K562 (cell line): ENCODE results near the gene INSIG1.

Experiments
- CEBPG ChIP-seq, 3 experiments: fragments of 200-800 bp in 1 of 3; sonication (Bioruptor generic) in 1 of 3; sonication (generic) in 1 of 3; formaldehyde crosslinking in 1 of 3; IDR thresholded peaks in 2 of 3; conservative IDR thresholded peaks in 1 of 3; 2 replicates each; pipeline versions ENCODE4 v1.6.1 to v1.8.0; 2016 to 2022; ENCODE audit warnings: missing compliant biosample characterization in 2 of 3, missing genetic modification characterization in 2 of 3, mild to moderate bottlenecking in 1 of 3, missing genetic modification reagents in 1 of 3
- CHCHD3 ChIP-seq: fragments of 250-450 bp; sonication (Bioruptor Pico); IDR thresholded peaks from 2 replicates; pipeline ENCODE4 v2.1.2; 2022; ENCODE audit warnings: mild to moderate bottlenecking
- CHD4 ChIP-seq: fragments of 200-600 bp; sonication (generic); IDR thresholded peaks from 3 replicates; pipeline ENCODE4 v1.6.1; 2012; ENCODE audit warnings: low read depth, mild to moderate bottlenecking, mixed read lengths, low read length, inconsistent platforms; ENCODE audit not compliant: insufficient read depth, insufficient replicate concordance, poor library complexity, severe bottlenecking
- CTCF ChIP-seq, 3 experiments: IDR thresholded peaks in 2 of 3; conservative IDR thresholded peaks in 1 of 3; 2 replicates each; pipeline ENCODE4 v1.5.1; 2011 to 2012; ENCODE audit warnings: low read length in 3 of 3, mild to moderate bottlenecking in 3 of 3, control low read depth in 2 of 3, improper control_type of control experiment in 1 of 3, inconsistent platforms in 1 of 3, low read depth in 1 of 3, mixed read lengths in 1 of 3, moderate library complexity in 1 of 3; ENCODE audit not compliant: insufficient read depth in 2 of 3
- HDAC6 ChIP-seq: IDR thresholded peaks from 2 replicates; pipeline ENCODE4 v1.6.1; 2012; ENCODE audit warnings: low read depth, mild to moderate bottlenecking, control low read depth, inconsistent platforms, low read length, moderate library complexity
- HIVEP1 ChIP-seq: fragments of 250-450 bp; sonication (Bioruptor Pico); IDR thresholded peaks from 2 replicates; pipeline ENCODE4 v1.4.0; 2020; ENCODE audit warnings: mild to moderate bottlenecking
- POLR2A ChIP-seq: fragments of 450-650 bp; conservative IDR thresholded peaks from 2 replicates; pipeline ENCODE4 v1.6.1; 2016
- RFX1 ChIP-seq: fragments of 450-650 bp; IDR thresholded peaks from 2 replicates; pipeline ENCODE4 v1.6.1; 2016; ENCODE audit warnings: mild to moderate bottlenecking, moderate library complexity
- ZNF699 ChIP-seq: fragments of 250-450 bp; sonication (Bioruptor Pico); IDR thresholded peaks from 2 replicates; pipeline ENCODE4 v1.8.0; 2021; ENCODE audit warnings: mild to moderate bottlenecking, moderate library complexity; ENCODE audit not compliant: insufficient replicate concordance
- TF ChIP-seq, protein P1 (sequence below), 2 experiments: fragments of 450-650 bp in 1 of 2; IDR thresholded peaks; 2 replicates each; pipeline ENCODE4 v1.6.1; 2011 to 2017; ENCODE audit warnings: low read depth in 2 of 2, antibody characterized with exemption in 1 of 2, borderline replicate concordance in 1 of 2, low read length in 1 of 2, mild to moderate bottlenecking in 1 of 2, mixed read lengths in 1 of 2; ENCODE audit not compliant: control insufficient read depth in 1 of 2
- TF ChIP-seq, protein P2 (sequence below): fragments of 250-450 bp; sonication (Bioruptor Pico); IDR thresholded peaks from 2 replicates; pipeline ENCODE4 v1.5.0; 2020; ENCODE audit warnings: mild to moderate bottlenecking, borderline replicate concordance

- TF ChIP-seq HIVEP1 (CRISPR knock-in tag) (no peak), CTCF (IDR thresholded peaks at IDR 0.05 in 2 of 3, conservative IDR thresholded peaks at IDR 0.05 in 1 of 3; ENCODE audit: insufficient read depth in 2 of 3, low read depth in 1 of 3, low read length in 3 of 3) (no peak), ZNF699 (CRISPR knock-in tag) (no peak), HDAC6 (no peak), POLR2A (no peak), CEBPG (CRISPR knock-in tag; IDR thresholded peaks at IDR 0.05) (no peak), CEBPG (tag; conservative IDR thresholded peaks at IDR 0.05 in 1 of 2, IDR thresholded peaks at IDR 0.05 in 1 of 2) (no peak), RFX1 (no peak), CHD4 (no peak), CHCHD3 (CRISPR knock-in tag) (no peak)
- TF ChIP-seq, protein P1, sequence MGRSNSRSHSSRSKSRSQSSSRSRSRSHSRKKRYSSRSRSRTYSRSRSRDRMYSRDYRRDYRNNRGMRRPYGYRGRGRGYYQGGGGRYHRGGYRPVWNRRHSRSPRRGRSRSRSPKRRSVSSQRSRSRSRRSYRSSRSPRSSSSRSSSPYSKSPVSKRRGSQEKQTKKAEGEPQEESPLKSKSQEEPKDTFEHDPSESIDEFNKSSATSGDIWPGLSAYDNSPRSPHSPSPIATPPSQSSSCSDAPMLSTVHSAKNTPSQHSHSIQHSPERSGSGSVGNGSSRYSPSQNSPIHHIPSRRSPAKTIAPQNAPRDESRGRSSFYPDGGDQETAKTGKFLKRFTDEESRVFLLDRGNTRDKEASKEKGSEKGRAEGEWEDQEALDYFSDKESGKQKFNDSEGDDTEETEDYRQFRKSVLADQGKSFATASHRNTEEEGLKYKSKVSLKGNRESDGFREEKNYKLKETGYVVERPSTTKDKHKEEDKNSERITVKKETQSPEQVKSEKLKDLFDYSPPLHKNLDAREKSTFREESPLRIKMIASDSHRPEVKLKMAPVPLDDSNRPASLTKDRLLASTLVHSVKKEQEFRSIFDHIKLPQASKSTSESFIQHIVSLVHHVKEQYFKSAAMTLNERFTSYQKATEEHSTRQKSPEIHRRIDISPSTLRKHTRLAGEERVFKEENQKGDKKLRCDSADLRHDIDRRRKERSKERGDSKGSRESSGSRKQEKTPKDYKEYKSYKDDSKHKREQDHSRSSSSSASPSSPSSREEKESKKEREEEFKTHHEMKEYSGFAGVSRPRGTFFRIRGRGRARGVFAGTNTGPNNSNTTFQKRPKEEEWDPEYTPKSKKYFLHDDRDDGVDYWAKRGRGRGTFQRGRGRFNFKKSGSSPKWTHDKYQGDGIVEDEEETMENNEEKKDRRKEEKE (IDR thresholded peaks at IDR 0.05; ENCODE audit: borderline replicate concordance in 1 of 2, control insufficient read depth in 1 of 2, low read depth in 2 of 2, low read length in 1 of 2), result no peak
- TF ChIP-seq, protein P2, sequence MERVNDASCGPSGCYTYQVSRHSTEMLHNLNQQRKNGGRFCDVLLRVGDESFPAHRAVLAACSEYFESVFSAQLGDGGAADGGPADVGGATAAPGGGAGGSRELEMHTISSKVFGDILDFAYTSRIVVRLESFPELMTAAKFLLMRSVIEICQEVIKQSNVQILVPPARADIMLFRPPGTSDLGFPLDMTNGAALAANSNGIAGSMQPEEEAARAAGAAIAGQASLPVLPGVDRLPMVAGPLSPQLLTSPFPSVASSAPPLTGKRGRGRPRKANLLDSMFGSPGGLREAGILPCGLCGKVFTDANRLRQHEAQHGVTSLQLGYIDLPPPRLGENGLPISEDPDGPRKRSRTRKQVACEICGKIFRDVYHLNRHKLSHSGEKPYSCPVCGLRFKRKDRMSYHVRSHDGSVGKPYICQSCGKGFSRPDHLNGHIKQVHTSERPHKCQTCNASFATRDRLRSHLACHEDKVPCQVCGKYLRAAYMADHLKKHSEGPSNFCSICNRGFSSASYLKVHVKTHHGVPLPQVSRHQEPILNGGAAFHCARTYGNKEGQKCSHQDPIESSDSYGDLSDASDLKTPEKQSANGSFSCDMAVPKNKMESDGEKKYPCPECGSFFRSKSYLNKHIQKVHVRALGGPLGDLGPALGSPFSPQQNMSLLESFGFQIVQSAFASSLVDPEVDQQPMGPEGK (CRISPR knock-in tag), result no peak
These were observed 17.8 kb upstream of the INSIG1 start for GRCh38 chr7:155279787-155280445.
